Right hindlimb (tissue), 1 donor: ENCODE results near the gene CMTR2.
A peak's percentile ranks its signal among the peaks of the same experiment; 100 is the strongest.
"Not testable (repeated sequence)": the region's sequence is repeated elsewhere in the genome, so short reads cannot be mapped to it uniquely, and the experiment has no call there.

ENCODE experiments used
- DNase-seq: peaks from one replicate; pipeline ENCODE4 v3.0.0-alpha.2; 2018

Gene CMTR2, protein sequence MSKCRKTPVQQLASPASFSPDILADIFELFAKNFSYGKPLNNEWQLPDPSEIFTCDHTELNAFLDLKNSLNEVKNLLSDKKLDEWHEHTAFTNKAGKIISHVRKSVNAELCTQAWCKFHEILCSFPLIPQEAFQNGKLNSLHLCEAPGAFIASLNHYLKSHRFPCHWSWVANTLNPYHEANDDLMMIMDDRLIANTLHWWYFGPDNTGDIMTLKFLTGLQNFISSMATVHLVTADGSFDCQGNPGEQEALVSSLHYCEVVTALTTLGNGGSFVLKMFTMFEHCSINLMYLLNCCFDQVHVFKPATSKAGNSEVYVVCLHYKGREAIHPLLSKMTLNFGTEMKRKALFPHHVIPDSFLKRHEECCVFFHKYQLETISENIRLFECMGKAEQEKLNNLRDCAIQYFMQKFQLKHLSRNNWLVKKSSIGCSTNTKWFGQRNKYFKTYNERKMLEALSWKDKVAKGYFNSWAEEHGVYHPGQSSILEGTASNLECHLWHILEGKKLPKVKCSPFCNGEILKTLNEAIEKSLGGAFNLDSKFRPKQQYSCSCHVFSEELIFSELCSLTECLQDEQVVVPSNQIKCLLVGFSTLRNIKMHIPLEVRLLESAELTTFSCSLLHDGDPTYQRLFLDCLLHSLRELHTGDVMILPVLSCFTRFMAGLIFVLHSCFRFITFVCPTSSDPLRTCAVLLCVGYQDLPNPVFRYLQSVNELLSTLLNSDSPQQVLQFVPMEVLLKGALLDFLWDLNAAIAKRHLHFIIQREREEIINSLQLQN

GRCh38 chr16:71288890-71289731, at the start of gene CMTR2:
CMTR2 (minus strand) TSS chr16:71289402; CDS start chr16:71285920, 3,482 bp downstream.
- peak; percentile 98 for DNase-seq

- DNase-seq = no peak
Measured at GRCh38 chr16:71338632-71339031, 49.4 kb upstream of the CMTR2 start.

DNA sequence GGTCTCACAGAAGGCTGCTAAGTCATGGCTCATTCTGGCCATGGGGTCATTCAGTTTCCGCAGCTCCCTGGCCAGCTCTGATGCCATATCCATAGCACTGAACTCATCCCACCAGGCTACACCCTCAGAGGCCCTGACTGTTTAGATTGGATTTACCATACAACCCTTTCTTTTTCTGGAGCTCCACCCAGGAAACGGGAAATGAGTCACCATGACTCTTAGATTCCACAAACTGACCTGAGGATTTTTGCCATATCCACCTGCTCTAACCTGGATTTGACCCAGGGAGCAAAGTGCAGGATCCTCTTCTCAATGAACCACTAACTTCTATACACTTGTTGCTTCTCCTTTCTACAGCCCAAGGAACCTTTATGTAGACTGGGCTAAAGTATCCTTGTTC, 49.0 kb upstream of the CMTR2 start:
- DNase-seq = no peak

DNA sequence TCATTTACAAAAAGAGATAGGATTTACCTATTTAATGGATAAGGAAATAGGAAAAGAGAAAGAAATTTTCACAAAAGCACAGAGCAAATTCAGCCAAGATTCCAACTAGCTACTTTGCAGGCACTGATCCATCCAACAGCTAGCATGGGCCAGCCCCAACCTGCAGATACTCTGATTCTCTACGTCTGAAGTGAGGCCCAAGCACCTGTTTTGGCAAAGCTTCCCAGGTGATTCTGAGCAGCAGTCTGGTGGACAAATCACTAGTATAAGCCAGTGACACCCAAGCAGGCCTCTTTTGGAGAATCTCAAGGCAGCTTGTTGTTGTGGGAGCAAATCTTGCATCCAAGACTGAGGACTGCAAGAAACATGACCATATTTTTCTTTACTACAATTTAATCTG, 48.4 kb upstream of the CMTR2 start:
- no peak for DNase-seq

- no peak for DNase-seq
Measured at GRCh38 chr16:71328151-71328550, 38.9 kb upstream of the CMTR2 start.

DNA sequence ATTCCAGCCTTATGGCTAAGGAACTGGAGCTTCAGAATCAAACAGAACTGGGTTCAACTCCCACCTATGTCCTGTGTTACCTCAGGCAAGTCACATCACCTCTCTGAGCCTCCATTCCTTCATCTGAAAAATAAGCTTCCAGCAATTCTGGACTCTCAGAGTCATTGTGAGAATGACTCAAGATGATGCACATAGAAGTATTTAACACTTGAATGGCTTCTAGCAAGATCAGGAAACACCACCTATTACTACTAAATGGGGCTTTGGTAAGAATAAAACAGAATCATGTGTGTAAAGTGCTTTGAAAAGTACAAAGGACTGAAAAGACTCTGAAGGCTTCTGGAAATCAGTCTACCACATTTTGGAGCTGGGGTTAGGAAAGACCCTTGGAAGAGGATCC, 38.5 kb upstream of the CMTR2 start:
- DNase-seq = no peak

DNA sequence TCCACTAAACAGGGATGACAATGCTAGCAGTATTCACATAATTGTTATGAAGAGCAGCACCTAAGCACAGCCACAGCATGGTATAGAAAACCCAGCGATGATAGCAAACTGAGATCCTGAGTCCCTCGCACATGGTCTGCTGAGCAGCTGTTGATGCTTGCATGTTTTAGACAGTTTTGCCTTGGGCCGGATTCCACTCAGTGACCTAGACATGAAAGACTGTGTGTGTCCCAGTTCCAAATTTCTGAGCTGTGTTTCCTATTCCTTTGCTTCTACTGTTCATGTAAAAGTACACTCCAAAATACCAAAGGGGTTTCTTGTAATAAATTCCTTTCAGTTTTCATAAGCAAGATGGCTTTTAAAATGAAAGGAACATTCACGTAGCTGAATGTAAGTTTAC, 30.8 kb upstream of the CMTR2 start:
- no peak for DNase-seq

- no peak for DNase-seq
Measured at GRCh38 chr16:71315269-71315668, 26.1 kb upstream of the CMTR2 start.

GRCh38 chr16:71313591-71313990, 24.4 kb upstream of the CMTR2 start:
- DNase-seq = not testable (repeated sequence)

- DNase-seq = peak; percentile 17
Measured at GRCh38 chr16:71311553-71312158, 22.5 kb upstream of the CMTR2 start.

DNA sequence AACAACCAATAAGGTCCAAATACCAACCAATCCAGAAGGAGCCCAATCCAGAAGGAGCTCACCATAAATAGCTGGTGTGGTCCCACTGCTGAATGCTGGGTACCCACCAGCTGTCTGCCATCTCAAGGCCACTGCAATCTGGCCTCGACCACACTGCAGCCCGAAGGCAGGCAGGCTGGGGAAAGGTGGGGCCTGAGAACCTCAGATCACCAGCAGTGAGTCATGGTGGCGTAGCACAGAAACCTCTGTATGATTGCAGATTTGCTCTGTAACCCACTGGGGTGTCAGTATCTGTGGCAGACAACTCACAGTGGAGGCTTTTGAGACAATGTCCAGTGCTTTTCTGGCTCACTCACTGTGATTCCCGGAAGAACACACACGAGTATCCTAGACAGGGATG, 14.7 kb upstream of the CMTR2 start:
- DNase-seq = no peak

- no peak for DNase-seq
Measured at GRCh38 chr16:71297341-71297634, 8.1 kb upstream of the CMTR2 start.

DNA sequence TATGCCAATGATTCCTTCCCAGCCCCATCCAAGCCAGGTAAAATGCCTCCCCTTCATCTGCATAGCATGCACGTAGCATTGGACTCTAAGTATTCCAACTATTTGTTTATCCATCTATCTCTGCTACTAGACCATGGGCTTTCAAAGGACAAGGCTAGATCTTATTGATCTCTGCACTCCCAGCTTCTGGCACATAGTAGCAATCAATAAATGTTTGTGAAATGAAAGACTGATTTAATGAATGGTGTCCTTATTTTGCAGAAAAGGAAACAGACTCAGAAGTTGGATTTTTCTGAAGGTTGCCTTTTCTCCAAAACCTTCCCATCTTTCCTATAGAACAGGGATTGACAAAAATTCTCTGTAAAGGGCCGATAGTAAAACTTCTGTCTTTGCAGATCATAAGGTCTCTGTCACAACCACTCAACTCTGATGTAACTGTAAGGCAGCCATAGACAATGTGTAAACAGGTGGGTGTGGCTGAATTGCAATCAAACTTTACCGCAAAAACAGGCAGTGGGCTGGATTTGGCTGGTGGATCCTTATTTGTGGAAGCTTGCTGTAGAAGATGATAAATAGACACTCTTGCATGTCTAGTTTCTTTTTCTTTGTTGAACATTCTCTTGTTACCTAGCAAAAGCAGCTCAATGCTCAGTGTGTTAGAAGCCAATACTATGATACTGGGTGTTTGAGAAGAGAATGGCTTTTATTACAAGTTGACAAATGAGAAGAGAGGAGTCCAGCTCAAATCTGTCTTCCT, 7.6 kb upstream of the CMTR2 start:
- DNase-seq = no peak

GRCh38 chr16:71295950-71296349, 6.7 kb upstream of the CMTR2 start:
- DNase-seq = no peak

DNA sequence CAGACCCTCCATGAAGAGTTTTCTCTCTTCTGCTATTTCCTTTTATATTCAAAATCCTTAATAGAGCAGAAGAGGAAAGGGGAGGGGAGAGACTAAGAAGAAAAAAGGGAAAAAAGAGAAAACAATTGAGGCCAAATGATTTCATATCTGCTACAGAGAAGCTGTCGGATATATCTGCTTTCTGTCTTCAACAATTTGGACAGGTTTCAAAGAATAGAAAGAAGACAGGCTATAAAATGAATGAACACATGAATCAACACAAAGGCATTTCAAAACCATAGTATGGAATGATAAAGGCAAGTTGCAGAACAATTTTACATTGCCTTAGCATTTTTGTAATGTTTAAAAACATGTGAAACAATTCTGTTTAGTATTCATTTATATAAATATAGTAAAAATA, 4.7 kb upstream of the CMTR2 start:
- no peak for DNase-seq

- not testable (repeated sequence) for DNase-seq
Measured at GRCh38 chr16:71292095-71292494, 2.9 kb upstream of the CMTR2 start.

- no peak for DNase-seq
Measured at GRCh38 chr16:71289732-71290062, 495 bp upstream of the CMTR2 start.

DNA sequence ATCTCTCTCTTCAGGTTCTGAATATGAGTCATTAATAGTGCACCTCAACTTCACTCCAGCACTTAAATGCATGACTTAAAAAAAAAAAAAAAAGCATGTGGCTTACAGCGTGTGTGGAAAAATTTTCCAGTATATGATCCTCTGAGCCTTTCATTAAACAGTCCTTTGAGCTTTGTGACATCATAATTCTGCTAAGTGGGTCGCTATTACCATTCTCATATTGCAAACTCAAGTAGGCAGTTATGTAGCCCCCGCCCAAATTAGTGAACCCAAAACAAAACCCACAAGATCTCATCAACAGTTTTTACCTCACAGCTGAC, 672 bp downstream of the CMTR2 start:
- no peak for DNase-seq

DNA sequence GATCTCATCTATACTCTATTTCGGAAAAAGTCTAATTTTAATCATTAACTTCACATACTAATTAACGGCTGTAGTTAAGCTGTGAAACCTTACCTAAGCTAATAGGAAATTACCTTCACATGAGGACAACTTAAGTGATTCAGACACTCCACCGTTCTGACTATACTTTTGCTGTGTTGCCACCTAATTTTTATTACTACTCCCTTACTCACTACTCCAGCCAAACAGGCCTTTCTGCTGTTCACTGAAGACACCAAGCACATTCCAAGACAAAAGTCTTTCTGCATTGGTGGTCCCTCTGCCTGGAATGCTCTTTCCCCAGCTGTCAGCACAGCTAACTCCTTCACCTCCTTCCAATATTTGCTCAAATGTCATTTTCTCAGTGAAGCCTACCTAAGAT, 1.3 kb downstream of the CMTR2 start:
- no peak for DNase-seq

DNA sequence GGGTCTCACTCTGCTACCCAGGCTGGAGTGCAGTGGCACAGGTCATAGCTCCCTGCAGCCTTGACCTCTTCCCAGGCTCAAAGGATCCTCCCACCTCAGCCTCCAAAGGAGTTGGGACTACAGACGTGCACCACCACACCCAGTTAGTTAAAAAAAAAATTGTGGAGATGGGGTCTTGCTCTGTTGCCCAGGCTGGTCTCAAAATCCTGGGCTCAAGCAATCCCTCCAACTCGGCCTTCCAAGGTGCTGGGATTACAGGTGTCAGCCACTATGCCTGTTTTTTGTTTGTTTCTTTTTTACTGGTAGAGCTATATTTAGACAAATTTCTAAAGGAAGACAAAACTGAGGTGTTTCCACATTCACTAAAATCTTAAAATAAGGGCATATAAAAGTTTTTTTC, 1.7 kb downstream of the CMTR2 start:
- no peak for DNase-seq

- DNase-seq = no peak
Measured at GRCh38 chr16:71283612-71284011, 5.6 kb downstream of the CMTR2 start.

DNA sequence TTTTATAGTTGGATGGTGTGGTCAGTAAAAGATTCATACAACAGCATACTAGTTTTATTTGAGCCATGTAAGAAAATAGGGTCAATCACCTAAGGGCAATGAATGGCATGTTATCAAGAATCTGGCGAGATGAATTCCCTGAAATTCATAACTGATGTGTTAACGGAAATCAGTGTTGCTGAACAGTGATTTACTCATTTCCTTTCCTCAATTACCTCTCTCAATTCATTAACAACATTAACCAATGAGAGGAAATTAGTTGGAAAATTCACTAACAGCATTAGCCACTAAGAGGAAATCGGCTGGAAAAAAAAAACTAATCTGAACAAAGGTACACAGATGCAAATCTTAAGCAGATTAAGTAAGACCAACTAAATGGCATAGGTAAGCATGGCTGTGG, 6.3 kb downstream of the CMTR2 start:
- no peak for DNase-seq
